ENCODE measurements around the gene CYP4A11. TPM values are rescaled to one million over a fixed set of nuclear protein-coding genes. Genes with fewer than 3 reads are reported as not detected.

CYP4A11 gene
- total RNA-seq, 1 experiment from 2014 or later, result not detected

DNA sequence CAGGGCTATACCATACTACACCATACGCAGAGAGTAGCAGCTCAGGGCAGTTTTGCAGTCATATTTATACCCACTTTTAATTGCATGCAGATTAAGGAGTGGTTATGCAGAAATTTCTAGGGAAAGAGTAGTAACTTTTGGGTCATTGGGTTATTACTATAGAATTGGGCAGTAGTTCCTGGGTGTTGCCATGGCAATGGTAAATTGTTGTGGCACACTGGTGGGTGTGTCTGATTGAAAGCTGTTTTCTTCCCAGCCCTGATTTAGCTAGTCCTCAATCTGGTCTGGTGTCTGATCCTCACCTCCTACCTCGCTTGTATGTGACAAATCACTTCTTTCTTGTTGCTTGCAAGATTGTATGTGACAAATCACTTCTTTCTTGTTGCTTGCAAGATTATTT, 30.5 kb downstream of the CYP4A11 start:
- Histone ChIP-seq H2BK20ac (ENCODE audit: low read depth, low read length, poor library complexity, severe bottlenecking) (no peak overlapping the region), H3K27me3 (ENCODE audit: insufficient read depth, low read length) (no peaks in the 10 kb centered on the region), H3K79me2 (ENCODE audit: insufficient read depth, low read length) (no peaks in the 10 kb centered on the region), H2BK12ac (ENCODE audit: insufficient read length, low read depth, low read length) (no peak overlapping the region), H4K8ac (replicated peaks; ENCODE audit: insufficient read length, low read depth, low read length) (no peak overlapping the region), H2BK120ac (ENCODE audit: low read depth, low read length, poor library complexity, severe bottlenecking) (no peak overlapping the region), H3K23me2 (ENCODE audit: insufficient read length, low read depth, low read length, poor library complexity, severe bottlenecking) (no peaks in the 10 kb centered on the region), H4K91ac (ENCODE audit: insufficient read length, low read depth, low read length) (no peak overlapping the region), H3K4ac (ENCODE audit: low read depth, low read length) (no peak overlapping the region), H4K20me1 (ENCODE audit: control insufficient read depth, insufficient read depth, insufficient read length) (no peaks in the 10 kb centered on the region), H3T11ph (ENCODE audit: low read length) (no peak overlapping the region), H3K79me1 (ENCODE audit: insufficient read depth, low read depth, low read length, poor library complexity, severe bottlenecking) (no peaks in the 10 kb centered on the region), H3K9ac (ENCODE audit: extremely low read depth, insufficient read length, low read length) (no peak overlapping the region), H3K14ac (ENCODE audit: insufficient read depth, low read length) (no peak overlapping the region), H2BK15ac (ENCODE audit: low read depth, low read length) (no peak overlapping the region), H3K4me2 (ENCODE audit: insufficient read depth, insufficient read length, low read length) (no peak overlapping the region), H2AK5ac (ENCODE audit: insufficient read length, low read length) (no peak overlapping the region), H2BK5ac (ENCODE audit: insufficient read length, low read length) (no peak overlapping the region), H2AFZ (ENCODE audit: low read length) (no peak overlapping the region), H3K27ac (ENCODE audit: insufficient read length, low read depth, low read length) (no peak overlapping the region), H3K23ac (ENCODE audit: insufficient read length, low read depth, low read length) (no peak overlapping the region), H4K5ac (ENCODE audit: insufficient read length, low read depth, low read length) (no peak overlapping the region), H3K18ac (ENCODE audit: insufficient read length, low read depth, low read length) (no peak overlapping the region), H3K4me1 (ENCODE audit: insufficient read depth, low read length) (no peaks in the 10 kb centered on the region), H3K56ac (ENCODE audit: insufficient read length, low read depth, low read length) (no peak overlapping the region), H3K9me3 (ENCODE audit: control insufficient read depth, low read depth, low read length) (no peaks in the 10 kb centered on the region)
- Mint-ChIP-seq H3K27me3 (ENCODE audit: low read depth) (peaks cover 8% of the 10 kb centered on the region), H3K4me3 (no peak overlapping the region), H3K9me3 (peaks cover 24 to 42% of the 10 kb centered on the region in 2 experiments), H3K27ac (no peak overlapping the region), H3K36me3 (ENCODE audit: insufficient read depth in 1 of 3, low read depth in 3 of 3) (peaks cover 7 to 11% (median 9%) of the 10 kb centered on the region in 3 experiments; a peak in 6 of 7 replicates), H3K4me1 (peaks cover 2% of the 10 kb centered on the region in 2 experiments; a peak in 2 of 4 replicates)
- TF ChIP-seq, protein P1, sequence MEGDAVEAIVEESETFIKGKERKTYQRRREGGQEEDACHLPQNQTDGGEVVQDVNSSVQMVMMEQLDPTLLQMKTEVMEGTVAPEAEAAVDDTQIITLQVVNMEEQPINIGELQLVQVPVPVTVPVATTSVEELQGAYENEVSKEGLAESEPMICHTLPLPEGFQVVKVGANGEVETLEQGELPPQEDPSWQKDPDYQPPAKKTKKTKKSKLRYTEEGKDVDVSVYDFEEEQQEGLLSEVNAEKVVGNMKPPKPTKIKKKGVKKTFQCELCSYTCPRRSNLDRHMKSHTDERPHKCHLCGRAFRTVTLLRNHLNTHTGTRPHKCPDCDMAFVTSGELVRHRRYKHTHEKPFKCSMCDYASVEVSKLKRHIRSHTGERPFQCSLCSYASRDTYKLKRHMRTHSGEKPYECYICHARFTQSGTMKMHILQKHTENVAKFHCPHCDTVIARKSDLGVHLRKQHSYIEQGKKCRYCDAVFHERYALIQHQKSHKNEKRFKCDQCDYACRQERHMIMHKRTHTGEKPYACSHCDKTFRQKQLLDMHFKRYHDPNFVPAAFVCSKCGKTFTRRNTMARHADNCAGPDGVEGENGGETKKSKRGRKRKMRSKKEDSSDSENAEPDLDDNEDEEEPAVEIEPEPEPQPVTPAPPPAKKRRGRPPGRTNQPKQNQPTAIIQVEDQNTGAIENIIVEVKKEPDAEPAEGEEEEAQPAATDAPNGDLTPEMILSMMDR (conservative IDR thresholded peaks at IDR 0.05), result no peak
- DNase-seq, result no peak
- no CpG with 5 or more reads among the region's 2 CpGs for WGBS (ENCODE audit: extremely low coverage, insufficient read length, low lambda C conversion rate)
